SK-N-SH (cell line): ENCODE measurements around the gene ZNF496. TPM values are rescaled to one million over a fixed set of nuclear protein-coding genes. Genes with fewer than 3 reads are reported as not detected.

Experiments used
- CTCF ChIA-PET: fragments of 300-600, 350-600 bp; formaldehyde crosslinking; extraction: SDS; loops from one replicate; lab custom pipeline; 2021; lab: Yijun Ruan, JAX
- POLR2A ChIA-PET: fragments of 350-600 bp; sonication (Branson Sonifier 250); formaldehyde crosslinking; extraction: SDS; loops from one replicate; lab custom pipeline; 2020; ENCODE audit warnings: antibody characterized with exemption, inconsistent platforms; lab: Yijun Ruan, JAX
- DNase-seq: peaks from one replicate; pipeline ENCODE4 v3.0.0; 2012
- H2AFZ ChIP-seq: fragments of 200-600 bp; sonication (generic); 2 replicates; pipeline ENCODE4 v1.8.1; 2016; ENCODE audit warnings: antibody characterized with exemption, mild to moderate bottlenecking, low read depth
- H3F3A ChIP-seq: fragments of 200-600 bp; sonication (generic); replicated peaks from 2 replicates; pipeline ENCODE3; 2016; ENCODE audit warnings: antibody characterized with exemption, mild to moderate bottlenecking; ENCODE audit not compliant: insufficient read depth
- H3K27ac ChIP-seq, 2 experiments: fragments of 200-500 bp in 1 of 2; fragments of 200-600 bp in 1 of 2; sonication (Bioruptor generic) in 1 of 2; sonication (generic), shearing (Covaris generic) in 1 of 2; 2 replicates each; pipeline versions ENCODE4 v1.5.1 to v1.6.1; 2014 to 2016; ENCODE audit warnings: low read depth in 2 of 2, inconsistent platforms in 1 of 2, low read length in 1 of 2, mild to moderate bottlenecking in 1 of 2, mixed read lengths in 1 of 2
- H3K27me3 ChIP-seq: fragments of 200-600 bp; sonication (generic), shearing (Covaris generic); 2 replicates; pipeline ENCODE4 v1.6.1; 2016; ENCODE audit warnings: mixed run types; ENCODE audit not compliant: insufficient read depth
- H3K36me3 ChIP-seq, 2 experiments: fragments of 200-500 bp in 1 of 2; fragments of 200-600 bp in 1 of 2; sonication (Bioruptor generic) in 1 of 2; sonication (generic) in 1 of 2; replicated peaks in 1 of 2; 2 replicates each; pipeline versions ENCODE3 to v1.5.1; 2014 to 2016; ENCODE audit warnings: low read length in 1 of 2, mild to moderate bottlenecking in 1 of 2; ENCODE audit not compliant: insufficient read depth in 2 of 2, control insufficient read depth in 1 of 2
- H3K4me1 ChIP-seq, 2 experiments: fragments of 200-500 bp in 1 of 2; fragments of 200-600 bp in 1 of 2; sonication (Bioruptor generic) in 1 of 2; sonication (generic), shearing (Covaris generic) in 1 of 2; 2 replicates each; pipeline versions ENCODE4 v1.5.1 to v1.6.1; 2014 to 2016; ENCODE audit warnings: low read depth in 1 of 2, low read length in 1 of 2, mixed run types in 1 of 2; ENCODE audit not compliant: insufficient read depth in 2 of 2, control insufficient read depth in 1 of 2
- H3K4me2 ChIP-seq: fragments of 200-600 bp; sonication (generic), shearing (Covaris generic); 2 replicates; pipeline ENCODE4 v1.6.1; 2017; ENCODE audit warnings: mixed run types
- H3K4me3 ChIP-seq, 2 experiments: fragments of 200-500 bp in 1 of 2; fragments of 200-600 bp in 1 of 2; sonication (Bioruptor generic) in 1 of 2; sonication (generic), shearing (Covaris generic) in 1 of 2; 2 replicates each; pipeline versions ENCODE4 v1.5.1 to v1.8.1; 2014 to 2016; ENCODE audit warnings: low read depth in 2 of 2, inconsistent platforms in 1 of 2, low read length in 1 of 2, mild to moderate bottlenecking in 1 of 2, mixed read lengths in 1 of 2, moderate library complexity in 1 of 2
- H3K79me2 ChIP-seq: fragments of 200-600 bp; sonication (generic); 2 replicates; pipeline ENCODE4 v1.8.1; 2017; ENCODE audit warnings: mild to moderate bottlenecking; ENCODE audit not compliant: insufficient read depth
- H3K9ac ChIP-seq: fragments of 200-600 bp; sonication (generic); 2 replicates; pipeline ENCODE4 v1.6.1; 2017; ENCODE audit warnings: mixed run types
- H3K9me2 ChIP-seq: fragments of 200-600 bp; sonication (generic); 2 replicates; pipeline ENCODE4 v1.6.1; 2017; ENCODE audit warnings: mixed run types
- H3K9me3 ChIP-seq: fragments of 200-600 bp; sonication (generic); 2 replicates; pipeline ENCODE4 v1.6.1; 2017; ENCODE audit warnings: mixed run types, mild to moderate bottlenecking, moderate library complexity
- H4K20me1 ChIP-seq: fragments of 200-600 bp; sonication (generic); 2 replicates; pipeline ENCODE4 v1.6.1; 2017; ENCODE audit warnings: mild to moderate bottlenecking, mixed run types; ENCODE audit not compliant: insufficient read depth
- ELF1 ChIP-seq: IDR thresholded peaks from 2 replicates; pipeline ENCODE4 v1.4.0; 2012
- FOXJ3 ChIP-seq: sonication (generic); formaldehyde crosslinking; IDR thresholded peaks from 2 replicates; pipeline ENCODE4 v1.5.1; 2020; ENCODE audit warnings: mild to moderate bottlenecking, missing genetic modification reagents
- GABPA ChIP-seq: IDR thresholded peaks from 2 replicates; pipeline ENCODE4 v1.4.0; 2012; ENCODE audit warnings: low read depth, mild to moderate bottlenecking
- IRF3 ChIP-seq: fragments of 150-350 bp; IDR thresholded peaks from 2 replicates; pipeline ENCODE4 v1.6.1; 2016; ENCODE audit warnings: mild to moderate bottlenecking, low read depth, low read length
- JUND ChIP-seq: IDR thresholded peaks from 2 replicates; pipeline ENCODE4 v1.4.0; 2012
- MXI1 ChIP-seq: IDR thresholded peaks from 2 replicates; pipeline ENCODE4 v1.6.1; 2012; ENCODE audit warnings: mild to moderate bottlenecking, low read depth, low read length, improper control_type of control experiment
- NFIC ChIP-seq: IDR thresholded peaks from 2 replicates; pipeline ENCODE4 v1.4.0; 2012; ENCODE audit warnings: borderline replicate concordance
- RAD21 ChIP-seq: IDR thresholded peaks from 2 replicates; pipeline ENCODE4 v1.6.1; 2012; ENCODE audit warnings: mild to moderate bottlenecking, low read length
- RXRA ChIP-seq: IDR thresholded peaks from 2 replicates; pipeline ENCODE4 v1.4.0; 2012; ENCODE audit warnings: low read depth, mild to moderate bottlenecking, borderline replicate concordance
- SMC3 ChIP-seq: IDR thresholded peaks from 2 replicates; pipeline ENCODE4 v1.6.1; 2012; ENCODE audit warnings: low read depth, low read length, improper control_type of control experiment
- TCF12 ChIP-seq: IDR thresholded peaks from 2 replicates; pipeline ENCODE4 v1.4.0; 2012
- TEAD4 ChIP-seq: IDR thresholded peaks from 2 replicates; pipeline ENCODE4 v1.4.0; 2012; ENCODE audit warnings: mild to moderate bottlenecking, borderline replicate concordance; ENCODE audit not compliant: insufficient read depth
- USF2 ChIP-seq: fragments of 150-350 bp; IDR thresholded peaks from 2 replicates; pipeline ENCODE4 v1.6.1; 2017; ENCODE audit warnings: antibody characterized with exemption, low read length, low read depth, borderline replicate concordance
- YY1 ChIP-seq: IDR thresholded peaks from 2 replicates; pipeline ENCODE4 v1.4.0; 2012; ENCODE audit warnings: low read depth, mild to moderate bottlenecking
- WGBS: methylation state at CpG from one replicate; pipeline ENCODE4 v1.1.6; 2017; ENCODE audit warnings: low lambda C conversion rate; 5-methylcytosine and 5-hydroxymethylcytosine counted together
- polyA plus RNA-seq, 3 experiments: library from polyadenylated mRNA; depleted of rRNA; stranded (reverse); fragments of >200 nt; gene quantifications; 2 replicates each; pipeline ENCODE4 v1.2.3, GENCODE V29; 2012
- TF ChIP-seq, protein P1 (sequence below): IDR thresholded peaks from 2 replicates; pipeline ENCODE4 v1.4.0; 2012; ENCODE audit warnings: low read depth
- TF ChIP-seq, protein P2 (sequence below): IDR thresholded peaks from 2 replicates; pipeline ENCODE4 v1.4.0; 2012; ENCODE audit warnings: low read depth, borderline replicate concordance

ZNF496 gene
- polyA plus RNA-seq, 1 of the 3 experiments (the other 2 are of a cell fraction) = 23.2 TPM

- no peaks in the 10 kb centered on the region for H3K27me3 ChIP-seq
- H3K79me2 ChIP-seq = peaks cover 7% of the 10 kb centered on the region; the same call in 1 of the 2 replicates
- H3K36me3 ChIP-seq = no peaks in the 10 kb centered on the region
- no peak for DNase-seq
- no peak overlapping the region for H3K4me3 ChIP-seq
- ChIA-PET POLR2A (no interaction called here), CTCF (interaction anchor here (0.6 to 1.3 kb wide), 2 partner anchors 25 to 42 kb away, joined by 3 read pairs; no protein-coding TSS in a partner anchor)
- WGBS = 93% methylated on average over 31 of the region's 31 CpGs
- no peak overlapping the region for H3K9ac ChIP-seq
- no peaks in the 10 kb centered on the region for H3K9me3 ChIP-seq
- TF ChIP-seq NFIC = no peak
- TF ChIP-seq TCF12 = no peak
- no peak for TF ChIP-seq RXRA
- TF ChIP-seq FOXJ3 (CRISPR knock-in tag) = no peak
- TF ChIP-seq IRF3 = no peak
- TF ChIP-seq RAD21 = no peak
- TF ChIP-seq GABPA = no peak
- TF ChIP-seq, protein P1, sequence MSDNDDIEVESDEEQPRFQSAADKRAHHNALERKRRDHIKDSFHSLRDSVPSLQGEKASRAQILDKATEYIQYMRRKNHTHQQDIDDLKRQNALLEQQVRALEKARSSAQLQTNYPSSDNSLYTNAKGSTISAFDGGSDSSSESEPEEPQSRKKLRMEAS = no peak
- no peak for TF ChIP-seq TEAD4
- TF ChIP-seq SMC3 = no peak
- H4K20me1 ChIP-seq = no peaks in the 10 kb centered on the region; the same call in 1 of the 2 replicates
- H2AFZ ChIP-seq = no peak overlapping the region
- H3K27ac ChIP-seq = no peak overlapping the region
- no peaks in the 10 kb centered on the region for H3K9me2 ChIP-seq
- peaks cover 0 to 8% of the 10 kb centered on the region in 2 experiments; a peak in 3 of 4 replicates for H3K4me1 ChIP-seq
- peaks cover 5% of the 10 kb centered on the region for H3F3A ChIP-seq
- H3K4me2 ChIP-seq = no peak overlapping the region
These were observed 16.0 kb upstream of the ZNF496 start for GRCh38 chr1:247347477-247348222.

DNA sequence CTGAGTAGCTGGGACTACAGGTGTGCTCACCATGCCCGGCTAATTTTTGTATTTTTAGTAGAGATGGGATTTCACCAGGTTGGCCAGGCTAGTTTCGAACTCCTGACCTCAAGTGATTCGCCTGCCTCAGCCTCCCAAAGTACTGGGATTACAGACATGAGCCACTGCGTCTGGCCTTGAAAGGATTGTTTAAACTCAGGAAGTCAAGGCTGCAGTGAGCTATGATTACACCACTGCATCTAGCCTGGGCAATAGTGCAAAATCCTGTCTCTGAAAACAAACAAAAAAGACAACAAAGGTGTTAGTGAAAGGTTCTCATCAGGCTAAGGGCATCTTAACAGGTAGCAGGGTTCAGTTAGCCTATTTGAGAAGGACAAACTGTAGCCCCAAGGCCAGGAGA is 14.2 kb upstream of the ZNF496 start:
- ChIA-PET CTCF (interaction anchor here (0.7 to 1.1 kb wide), 2 partner anchors 27 to 35 kb away, joined by 3 read pairs; no protein-coding TSS in a partner anchor), POLR2A (no interaction called here)
- Histone ChIP-seq H3K4me2 (no peak overlapping the region), H3K27ac (no peak overlapping the region), H2AFZ (no peak overlapping the region), H3K36me3 (peaks cover under 1 to 1% of the 10 kb centered on the region in 2 experiments), H3K79me2 (peaks cover 7% of the 10 kb centered on the region; the same call in 1 of the 2 replicates), H3K9me2 (no peaks in the 10 kb centered on the region), H3K9ac (no peak overlapping the region), H3K9me3 (no peaks in the 10 kb centered on the region)
- TF ChIP-seq JUND (no peak), MXI1 (no peak), TCF12 (no peak), ELF1 (no peak), YY1 (no peak), SMC3 (no peak), USF2 (no peak)
- TF ChIP-seq, protein P2, sequence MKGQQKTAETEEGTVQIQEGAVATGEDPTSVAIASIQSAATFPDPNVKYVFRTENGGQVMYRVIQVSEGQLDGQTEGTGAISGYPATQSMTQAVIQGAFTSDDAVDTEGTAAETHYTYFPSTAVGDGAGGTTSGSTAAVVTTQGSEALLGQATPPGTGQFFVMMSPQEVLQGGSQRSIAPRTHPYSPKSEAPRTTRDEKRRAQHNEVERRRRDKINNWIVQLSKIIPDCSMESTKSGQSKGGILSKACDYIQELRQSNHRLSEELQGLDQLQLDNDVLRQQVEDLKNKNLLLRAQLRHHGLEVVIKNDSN = no peak
- TF ChIP-seq, all 33 proteins: peak for 0
- H4K20me1 ChIP-seq = no peaks in the 10 kb centered on the region; the same call in 1 of the 2 replicates
- DNase-seq = no peak
- H3K4me1 ChIP-seq = peaks cover 0 to 15% of the 10 kb centered on the region in 2 experiments; a peak in 3 of 4 replicates
- H3K27me3 ChIP-seq = no peaks in the 10 kb centered on the region
- H3K4me3 ChIP-seq = no peak overlapping the region
- WGBS = 100% methylated on average over 4 of the region's 4 CpGs
- H3F3A ChIP-seq = peaks cover 14% of the 10 kb centered on the region
